Measurements from ENCODE around the gene SSR3.
A peak's percentile ranks its signal among the peaks of the same experiment; 100 is the strongest.

SSR3 gene

DNA sequence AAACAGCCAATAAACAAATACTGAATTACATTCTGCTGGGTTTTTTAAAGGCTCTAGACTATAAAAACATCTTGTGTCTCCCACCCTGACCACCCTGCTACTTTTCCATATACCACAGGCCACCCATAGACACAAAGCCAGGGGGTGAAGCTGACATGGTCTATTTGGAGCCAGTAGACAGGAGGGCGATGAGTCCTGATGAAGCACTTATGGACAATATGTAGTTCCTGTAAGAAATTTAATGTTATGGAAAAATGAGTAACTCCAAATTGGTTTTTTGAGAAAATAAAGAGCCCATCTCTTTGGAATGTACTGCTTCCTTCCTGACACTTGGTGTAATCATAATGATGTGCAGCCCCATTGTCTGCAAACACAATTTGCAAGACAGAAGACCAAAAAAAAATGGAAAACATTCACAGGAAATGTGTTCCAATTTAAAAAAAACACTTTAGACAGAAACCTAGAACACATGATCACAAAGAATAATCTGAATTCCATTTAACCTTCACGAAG lies 11.8 kb downstream of the SSR3 start:
- Histone ChIP-seq H3K36me3 (ENCODE audit: control insufficient read depth, insufficient read depth, low read length) (peaks cover 2% of the 10 kb centered on the region), H3K27me3 (ENCODE audit: control insufficient read depth, insufficient read depth, low read length) (no peaks in the 10 kb centered on the region), H3K4me3 (ENCODE audit: low read length) (no peak overlapping the region), H3K9ac (ENCODE audit: low read length) (no peak overlapping the region), H3K4me1 (ENCODE audit: control insufficient read depth, insufficient read depth, low read length) (peaks cover 31% of the 10 kb centered on the region), H3K27ac (ENCODE audit: low read depth, low read length) (peak overlapping the region; percentile 7)

- Histone ChIP-seq H3K4me3 (ENCODE audit: low read length) (no peak overlapping the region), H3K36me3 (ENCODE audit: control insufficient read depth, insufficient read depth, low read length) (no peaks in the 10 kb centered on the region), H3K4me1 (ENCODE audit: control insufficient read depth, insufficient read depth, low read length) (peaks cover 24% of the 10 kb centered on the region), H3K27me3 (ENCODE audit: control insufficient read depth, insufficient read depth, low read length) (no peaks in the 10 kb centered on the region), H3K27ac (ENCODE audit: low read depth, low read length) (peak overlapping the region; percentile 57), H3K9ac (ENCODE audit: low read length) (no peak overlapping the region)
Measured at GRCh38 chr3:156542101-156543042, 12.5 kb downstream of the SSR3 start.

- H3K4me3 ChIP-seq (ENCODE audit: low read length): no peak overlapping the region
- no peaks in the 10 kb centered on the region for H3K27me3 ChIP-seq (ENCODE audit: control insufficient read depth, insufficient read depth, low read length)
- no peak overlapping the region for H3K9ac ChIP-seq (ENCODE audit: low read length)
- peaks cover 25% of the 10 kb centered on the region for H3K4me1 ChIP-seq (ENCODE audit: control insufficient read depth, insufficient read depth, low read length)
- no peaks in the 10 kb centered on the region for H3K36me3 ChIP-seq (ENCODE audit: control insufficient read depth, insufficient read depth, low read length)
- no peak overlapping the region for H3K27ac ChIP-seq (ENCODE audit: low read depth, low read length)
Measured at GRCh38 chr3:156539802-156540201, 15.1 kb downstream of the SSR3 start.

DNA sequence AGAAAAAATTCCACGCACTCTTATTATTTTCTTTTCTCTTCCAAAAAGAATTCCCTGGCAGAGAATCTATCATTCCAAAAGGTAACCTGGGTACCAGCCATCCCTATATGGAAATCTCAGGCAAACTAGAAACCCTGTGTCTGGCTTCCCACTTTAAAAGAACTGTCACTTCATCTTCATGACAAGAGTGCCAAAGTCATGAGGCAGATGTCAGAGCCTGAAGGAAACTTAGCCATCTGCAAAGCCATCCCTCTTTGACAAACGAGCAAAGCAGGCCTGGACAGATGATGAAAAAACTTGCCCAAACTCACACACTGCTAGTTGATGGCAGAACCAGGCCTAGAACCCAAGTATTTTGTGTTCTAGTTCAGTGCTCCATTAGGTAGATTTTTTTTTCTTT lies 15.9 kb downstream of the SSR3 start:
- H3K27ac ChIP-seq (ENCODE audit: low read depth, low read length): no peak overlapping the region
- no peaks in the 10 kb centered on the region for H3K27me3 ChIP-seq (ENCODE audit: control insufficient read depth, insufficient read depth, low read length)
- no peaks in the 10 kb centered on the region for H3K36me3 ChIP-seq (ENCODE audit: control insufficient read depth, insufficient read depth, low read length)
- H3K4me3 ChIP-seq (ENCODE audit: low read length): no peak overlapping the region
- peaks cover 26% of the 10 kb centered on the region for H3K4me1 ChIP-seq (ENCODE audit: control insufficient read depth, insufficient read depth, low read length)
- H3K9ac ChIP-seq (ENCODE audit: low read length): no peak overlapping the region

GRCh38 chr3:156536524-156537316 lies 18.2 kb downstream of the SSR3 start:
- no peak overlapping the region for H3K9ac ChIP-seq (ENCODE audit: low read length)
- H3K4me3 ChIP-seq (ENCODE audit: low read length): no peak overlapping the region
- peaks cover 29% of the 10 kb centered on the region for H3K4me1 ChIP-seq (ENCODE audit: control insufficient read depth, insufficient read depth, low read length)
- H3K36me3 ChIP-seq (ENCODE audit: control insufficient read depth, insufficient read depth, low read length): no peaks in the 10 kb centered on the region
- H3K27ac ChIP-seq (ENCODE audit: low read depth, low read length): peak overlapping the region; percentile 38
- no peaks in the 10 kb centered on the region for H3K27me3 ChIP-seq (ENCODE audit: control insufficient read depth, insufficient read depth, low read length)

- H3K27ac ChIP-seq (ENCODE audit: low read depth, low read length): peak overlapping the region; percentile 81
- no peak overlapping the region for H3K9ac ChIP-seq (ENCODE audit: low read length)
- peaks cover 29% of the 10 kb centered on the region for H3K4me1 ChIP-seq (ENCODE audit: control insufficient read depth, insufficient read depth, low read length)
- H3K27me3 ChIP-seq (ENCODE audit: control insufficient read depth, insufficient read depth, low read length): no peaks in the 10 kb centered on the region
- no peaks in the 10 kb centered on the region for H3K36me3 ChIP-seq (ENCODE audit: control insufficient read depth, insufficient read depth, low read length)
- H3K4me3 ChIP-seq (ENCODE audit: low read length): no peak overlapping the region
Measured at GRCh38 chr3:156535798-156536197, 19.1 kb downstream of the SSR3 start.

DNA sequence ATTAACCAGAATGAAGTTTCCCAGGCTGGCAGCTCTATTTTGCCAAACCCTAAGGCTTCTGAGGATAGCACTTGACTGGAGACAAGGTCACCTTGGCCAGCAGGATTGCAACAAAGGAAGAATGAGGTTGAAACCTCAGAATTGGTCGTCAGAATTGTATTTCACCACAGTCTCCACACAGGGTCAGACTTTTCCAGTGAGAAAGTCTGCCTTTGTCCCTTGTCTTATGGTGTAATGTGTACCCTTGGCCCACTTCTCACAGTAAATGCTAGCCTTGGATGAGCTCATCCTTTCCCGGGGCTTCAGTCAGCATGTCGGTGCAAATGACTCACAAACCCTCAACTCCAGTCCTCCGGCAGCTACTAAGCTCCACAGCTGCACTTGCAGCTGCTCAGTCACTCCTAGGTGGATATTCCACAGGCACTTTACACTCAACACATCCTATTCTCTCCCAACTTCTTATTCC lies 19.7 kb downstream of the SSR3 start:
- H3K27ac ChIP-seq (ENCODE audit: low read depth, low read length): peak overlapping the region; percentile 81
- no peaks in the 10 kb centered on the region for H3K27me3 ChIP-seq (ENCODE audit: control insufficient read depth, insufficient read depth, low read length)
- no peak overlapping the region for H3K4me3 ChIP-seq (ENCODE audit: low read length)
- peaks cover 29% of the 10 kb centered on the region for H3K4me1 ChIP-seq (ENCODE audit: control insufficient read depth, insufficient read depth, low read length)
- no peak overlapping the region for H3K9ac ChIP-seq (ENCODE audit: low read length)
- H3K36me3 ChIP-seq (ENCODE audit: control insufficient read depth, insufficient read depth, low read length): no peaks in the 10 kb centered on the region

DNA sequence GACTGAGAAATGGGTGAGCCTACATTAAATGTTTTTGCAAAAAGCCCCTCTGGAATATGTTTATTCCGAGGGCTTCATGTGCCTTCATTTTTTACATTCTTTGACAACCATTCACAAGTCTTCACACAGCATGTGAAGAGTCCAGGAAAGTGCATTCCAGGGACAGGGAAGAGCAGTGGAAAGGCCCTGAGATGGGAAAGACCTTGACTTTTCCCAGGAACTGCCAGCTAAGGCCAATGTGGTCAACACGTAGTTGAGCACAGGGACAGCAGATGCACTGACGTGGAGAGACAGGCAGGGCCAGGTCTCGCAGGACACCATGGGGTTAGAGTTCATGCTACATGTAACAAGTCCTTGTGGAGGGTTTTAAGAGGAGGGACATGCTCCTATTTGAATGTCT lies 21.7 kb downstream of the SSR3 start:
- Histone ChIP-seq H3K27me3 (ENCODE audit: control insufficient read depth, insufficient read depth, low read length) (no peaks in the 10 kb centered on the region), H3K4me3 (ENCODE audit: low read length) (no peak overlapping the region), H3K27ac (ENCODE audit: low read depth, low read length) (peak overlapping the region; percentile 77), H3K36me3 (ENCODE audit: control insufficient read depth, insufficient read depth, low read length) (no peaks in the 10 kb centered on the region), H3K9ac (ENCODE audit: low read length) (no peak overlapping the region), H3K4me1 (ENCODE audit: control insufficient read depth, insufficient read depth, low read length) (peaks cover 29% of the 10 kb centered on the region)

GRCh38 chr3:156532730-156533129 lies 22.2 kb downstream of the SSR3 start:
- H3K27me3 ChIP-seq (ENCODE audit: control insufficient read depth, insufficient read depth, low read length): no peaks in the 10 kb centered on the region
- H3K4me3 ChIP-seq (ENCODE audit: low read length): no peak overlapping the region
- peaks cover 29% of the 10 kb centered on the region for H3K4me1 ChIP-seq (ENCODE audit: control insufficient read depth, insufficient read depth, low read length)
- H3K27ac ChIP-seq (ENCODE audit: low read depth, low read length): peak overlapping the region; percentile 77
- peaks cover under 1% of the 10 kb centered on the region for H3K36me3 ChIP-seq (ENCODE audit: control insufficient read depth, insufficient read depth, low read length)
- no peak overlapping the region for H3K9ac ChIP-seq (ENCODE audit: low read length)

GRCh38 chr3:156530980-156531379 lies 23.9 kb downstream of the SSR3 start:
- H3K27me3 ChIP-seq (ENCODE audit: control insufficient read depth, insufficient read depth, low read length): no peaks in the 10 kb centered on the region
- H3K9ac ChIP-seq (ENCODE audit: low read length): no peak overlapping the region
- H3K36me3 ChIP-seq (ENCODE audit: control insufficient read depth, insufficient read depth, low read length): peaks cover 3% of the 10 kb centered on the region
- H3K27ac ChIP-seq (ENCODE audit: low read depth, low read length): no peak overlapping the region
- H3K4me3 ChIP-seq (ENCODE audit: low read length): no peak overlapping the region
- peaks cover 29% of the 10 kb centered on the region for H3K4me1 ChIP-seq (ENCODE audit: control insufficient read depth, insufficient read depth, low read length)

- no peak overlapping the region for H3K4me3 ChIP-seq (ENCODE audit: low read length)
- no peak overlapping the region for H3K9ac ChIP-seq (ENCODE audit: low read length)
- H3K4me1 ChIP-seq (ENCODE audit: control insufficient read depth, insufficient read depth, low read length): no peaks in the 10 kb centered on the region
- peaks cover 3% of the 10 kb centered on the region for H3K36me3 ChIP-seq (ENCODE audit: control insufficient read depth, insufficient read depth, low read length)
- no peaks in the 10 kb centered on the region for H3K27me3 ChIP-seq (ENCODE audit: control insufficient read depth, insufficient read depth, low read length)
- no peak overlapping the region for H3K27ac ChIP-seq (ENCODE audit: low read depth, low read length)
Measured at GRCh38 chr3:156527060-156527459, 27.9 kb downstream of the SSR3 start.

DNA sequence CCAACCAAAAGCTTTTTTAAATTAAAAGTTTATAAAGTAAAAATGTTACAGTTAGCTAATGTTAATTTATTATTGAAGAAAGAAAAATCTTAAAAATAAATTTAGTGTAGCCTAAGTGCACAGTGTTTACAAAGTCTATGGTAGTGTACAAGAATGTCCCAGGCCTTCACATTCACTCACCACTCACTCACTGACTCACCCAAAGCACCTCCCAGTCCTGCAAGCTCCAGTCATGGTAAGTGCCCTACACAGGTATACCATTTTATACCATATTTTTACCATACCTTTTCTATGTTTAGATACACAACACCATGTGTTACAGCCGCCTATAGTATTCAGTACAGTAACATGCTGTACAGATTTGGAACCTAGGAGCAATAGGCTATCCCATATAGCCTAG lies 29.1 kb downstream of the SSR3 start:
- no peaks in the 10 kb centered on the region for H3K4me1 ChIP-seq (ENCODE audit: control insufficient read depth, insufficient read depth, low read length)
- H3K9ac ChIP-seq (ENCODE audit: low read length): no peak overlapping the region
- no peak overlapping the region for H3K4me3 ChIP-seq (ENCODE audit: low read length)
- no peaks in the 10 kb centered on the region for H3K27me3 ChIP-seq (ENCODE audit: control insufficient read depth, insufficient read depth, low read length)
- H3K27ac ChIP-seq (ENCODE audit: low read depth, low read length): no peak overlapping the region
- H3K36me3 ChIP-seq (ENCODE audit: control insufficient read depth, insufficient read depth, low read length): peaks cover 3% of the 10 kb centered on the region

Data from rectal smooth muscle tissue (tissue), 1 donor.